ENCODE data around the gene SPINK5.

SPINK5 gene

DNA sequence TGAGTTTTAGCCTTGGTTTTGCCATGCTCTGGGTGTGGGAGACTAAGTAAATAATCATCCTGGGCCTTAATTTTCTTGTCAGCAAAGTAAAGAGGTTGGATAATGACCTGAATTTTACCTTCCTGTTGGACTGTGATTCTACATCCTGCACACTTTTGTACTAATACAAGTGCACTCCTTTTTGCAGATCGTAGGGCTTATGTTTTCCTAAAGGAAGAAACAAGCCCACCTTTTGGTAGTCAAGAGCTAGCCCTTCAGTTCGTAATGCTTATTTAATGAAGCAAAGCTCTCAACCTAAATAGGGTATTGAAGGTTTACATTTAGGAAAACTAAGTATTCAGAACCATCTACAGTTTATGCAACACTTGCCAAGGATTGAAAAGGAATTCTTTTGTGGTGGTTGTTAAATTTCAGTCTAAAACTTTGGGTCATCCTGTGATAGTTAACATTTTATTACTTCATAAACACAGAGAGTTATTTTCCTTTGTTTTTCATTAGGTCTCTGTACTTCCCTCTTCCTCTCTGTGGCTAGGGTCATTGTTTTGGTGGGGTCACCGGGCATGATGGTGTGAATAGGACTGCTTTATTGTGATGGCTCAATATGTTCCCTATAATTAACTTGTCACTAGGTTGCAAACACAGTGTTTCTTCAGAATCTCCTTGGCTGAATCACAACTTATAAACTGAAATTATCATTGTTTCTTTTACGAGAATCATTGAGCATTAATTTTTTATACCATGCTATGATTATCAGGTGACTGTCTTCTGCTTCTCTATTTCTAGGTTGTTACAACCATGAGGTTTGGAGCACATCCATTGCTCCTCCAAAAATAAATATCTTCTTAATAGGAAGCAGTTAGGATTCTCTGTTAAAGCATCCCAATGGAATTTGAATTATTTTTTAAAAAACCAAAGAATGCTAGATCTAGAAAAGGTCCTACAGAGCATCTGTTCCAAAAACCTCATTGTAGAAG, 28.5 kb downstream of the SPINK5 start:
- DNase-seq (ENCODE audit: low spot score) = no peak

DNA sequence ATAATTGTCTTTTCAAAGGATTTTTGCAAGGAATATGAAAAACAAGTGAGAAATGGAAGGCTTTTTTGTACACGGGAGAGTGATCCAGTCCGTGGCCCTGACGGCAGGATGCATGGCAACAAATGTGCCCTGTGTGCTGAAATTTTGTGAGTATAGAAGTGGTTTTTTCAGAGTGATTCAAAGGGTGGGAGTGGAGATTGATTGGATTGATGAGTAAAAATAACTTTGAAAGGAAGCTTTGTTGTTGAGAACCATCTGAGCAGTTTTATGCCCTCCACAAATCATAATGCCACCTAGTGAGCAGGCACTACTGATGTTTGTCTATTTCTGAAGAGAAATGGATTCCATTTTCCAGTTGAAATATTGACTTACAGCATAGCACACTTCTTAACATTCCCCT, 30.6 kb downstream of the SPINK5 start:
- no peak for DNase-seq (ENCODE audit: low spot score)

- DNase-seq (ENCODE audit: low spot score) = no peak
Observed at GRCh38 chr5:148104226-148104625, 40.4 kb downstream of the SPINK5 start.

- no peak for DNase-seq (ENCODE audit: low spot score)
Observed at GRCh38 chr5:148107608-148108007, 43.8 kb downstream of the SPINK5 start.

GRCh38 chr5:148113243-148113642, 49.5 kb downstream of the SPINK5 start:
- no peak for DNase-seq (ENCODE audit: low spot score)

DNA sequence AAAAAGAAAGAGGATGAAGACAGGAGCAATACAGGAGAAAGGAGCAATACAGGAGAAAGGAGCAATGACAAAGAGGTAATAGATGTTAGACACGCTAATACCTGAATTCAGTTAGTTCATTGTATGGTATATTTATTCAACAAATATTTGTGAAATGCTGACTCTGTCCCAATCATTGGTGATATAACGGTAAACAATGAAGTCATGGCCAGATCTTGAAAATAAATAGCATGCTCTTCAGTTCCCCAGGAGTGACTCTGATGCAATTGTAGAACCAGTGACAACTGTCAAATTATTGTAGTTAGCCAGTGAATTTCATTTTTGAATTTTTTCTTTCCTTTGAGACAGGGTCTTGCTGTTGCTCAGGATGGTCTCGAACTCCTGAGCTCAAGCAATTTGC, 56.5 kb downstream of the SPINK5 start:
- DNase-seq (ENCODE audit: low spot score) = no peak

- no peak for DNase-seq (ENCODE audit: low spot score)
Observed at GRCh38 chr5:148125641-148126040, 61.9 kb downstream of the SPINK5 start.

- DNase-seq (ENCODE audit: low spot score) = no peak
Observed at GRCh38 chr5:148135091-148136048, 71.6 kb downstream of the SPINK5 start.

DNA sequence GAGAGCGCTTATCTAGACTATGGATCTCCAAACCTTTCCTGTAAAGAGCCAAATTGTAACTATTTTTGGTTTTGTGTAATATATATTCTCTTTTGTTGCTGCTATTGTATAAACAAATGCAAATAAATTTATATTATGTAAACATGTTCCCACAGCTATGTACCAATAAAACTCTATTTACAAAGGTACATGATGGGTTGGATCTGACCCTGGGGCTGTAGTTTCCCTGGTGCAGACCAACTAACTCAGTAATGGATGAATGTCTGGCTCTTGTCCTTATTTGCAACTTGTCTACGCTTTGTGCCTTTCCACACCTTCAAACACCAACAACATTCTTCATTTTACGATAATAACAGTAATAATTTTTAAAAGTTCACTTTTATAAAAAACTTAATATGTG, 77.1 kb downstream of the SPINK5 start:
- DNase-seq (ENCODE audit: low spot score) = no peak

DNA sequence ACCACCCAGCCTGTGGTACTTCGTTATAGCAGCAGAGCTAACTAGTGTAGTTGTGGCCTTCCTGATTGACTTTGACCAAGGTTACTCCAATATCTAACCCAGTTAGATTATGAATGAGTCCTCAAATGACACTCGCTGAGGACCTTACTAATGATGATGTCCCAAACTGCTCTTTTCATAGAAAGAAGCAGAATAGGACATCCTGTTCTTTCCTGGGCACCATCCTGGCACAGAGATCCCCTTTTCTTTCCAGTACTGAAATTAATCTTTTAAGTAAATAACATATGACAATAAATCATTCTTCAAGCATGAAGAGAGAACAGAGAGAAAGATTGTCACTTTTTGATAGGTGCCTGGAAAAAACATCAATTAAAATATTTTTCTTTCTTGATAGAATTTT, 77.9 kb downstream of the SPINK5 start:
- DNase-seq (ENCODE audit: low spot score) = no peak

DNA sequence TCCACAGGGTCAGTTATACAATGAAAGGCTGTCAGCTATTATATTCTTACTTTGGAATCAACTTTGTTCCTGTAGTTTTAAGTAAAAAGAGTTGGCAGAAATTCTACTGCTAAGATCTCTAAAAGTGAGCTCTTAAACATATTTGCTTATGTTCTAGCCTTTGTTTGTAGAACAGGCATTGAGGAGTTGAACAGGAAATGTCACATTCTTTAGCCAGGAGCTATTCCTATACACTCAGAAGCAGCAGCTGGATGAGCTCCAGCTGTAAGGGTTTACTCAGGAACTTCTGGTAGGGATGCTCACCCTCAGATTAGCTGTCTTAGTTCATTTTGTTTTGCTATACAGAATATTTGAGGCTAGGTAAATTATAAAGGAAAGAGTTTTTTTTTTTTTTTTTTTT, 82.1 kb downstream of the SPINK5 start:
- DNase-seq (ENCODE audit: low spot score) = no peak

GRCh38 chr5:148146487-148146886, 82.7 kb downstream of the SPINK5 start:
- DNase-seq (ENCODE audit: low spot score) = no peak

DNA sequence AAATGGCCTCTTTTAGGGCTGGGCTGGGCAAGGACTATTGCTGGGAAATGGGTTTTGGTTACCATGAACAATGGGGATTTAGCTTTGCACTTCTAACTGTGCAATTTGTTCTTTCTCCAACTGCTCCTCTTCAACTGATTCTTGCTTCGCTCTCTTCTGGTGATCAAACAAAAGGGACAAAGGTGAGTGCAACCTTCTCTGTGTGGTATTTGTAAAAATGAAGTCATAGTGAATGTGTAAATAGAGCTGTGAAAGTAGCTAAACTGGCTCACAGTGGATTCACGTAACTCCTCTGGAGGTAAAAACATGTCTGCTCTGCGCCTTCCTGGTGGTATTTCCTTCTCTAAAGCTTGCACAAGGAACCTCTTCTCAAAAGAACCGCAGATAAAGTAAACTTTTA, 83.6 kb downstream of the SPINK5 start:
- no peak for DNase-seq (ENCODE audit: low spot score)

DNA sequence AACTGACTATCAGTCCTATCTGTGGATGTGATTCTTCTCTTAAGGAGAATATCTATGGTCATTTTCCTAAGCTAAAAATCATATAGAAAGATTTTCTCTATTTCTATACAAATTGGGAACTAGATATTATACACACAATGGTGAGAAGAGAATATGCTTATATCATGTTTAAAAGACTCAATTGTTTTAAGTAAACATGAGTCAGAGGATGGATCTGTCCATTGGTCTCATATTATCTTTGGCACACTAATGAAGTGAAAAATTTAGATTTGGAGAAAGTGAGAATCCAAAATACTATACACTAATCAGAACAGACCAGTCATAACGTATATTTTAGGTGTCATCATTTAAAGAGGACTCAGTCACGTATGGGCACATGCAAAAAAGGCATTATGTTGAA, 88.1 kb downstream of the SPINK5 start:
- DNase-seq (ENCODE audit: low spot score) = no peak

DNA sequence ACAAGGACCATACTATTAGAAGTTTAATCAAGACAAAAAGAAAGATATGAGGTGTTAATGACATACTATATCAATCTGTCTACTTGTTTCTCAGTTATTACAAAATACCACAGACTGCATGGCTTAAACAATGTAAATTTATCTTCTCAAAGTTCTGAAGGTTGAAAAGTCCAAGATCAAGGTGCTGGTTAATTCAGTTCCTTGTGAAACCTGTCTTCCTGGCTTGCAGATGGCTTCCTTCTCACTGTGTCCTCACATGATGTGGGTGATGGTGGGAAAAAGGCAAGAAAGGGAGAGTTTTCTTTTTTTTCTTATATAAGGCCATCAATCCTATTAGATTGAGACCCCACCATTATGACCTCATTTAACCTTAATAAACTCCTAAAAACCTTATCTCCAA, 89.0 kb downstream of the SPINK5 start:
- no peak for DNase-seq (ENCODE audit: low spot score)

GRCh38 chr5:148156609-148157008, 92.8 kb downstream of the SPINK5 start:
- DNase-seq (ENCODE audit: low spot score) = no peak

DNA sequence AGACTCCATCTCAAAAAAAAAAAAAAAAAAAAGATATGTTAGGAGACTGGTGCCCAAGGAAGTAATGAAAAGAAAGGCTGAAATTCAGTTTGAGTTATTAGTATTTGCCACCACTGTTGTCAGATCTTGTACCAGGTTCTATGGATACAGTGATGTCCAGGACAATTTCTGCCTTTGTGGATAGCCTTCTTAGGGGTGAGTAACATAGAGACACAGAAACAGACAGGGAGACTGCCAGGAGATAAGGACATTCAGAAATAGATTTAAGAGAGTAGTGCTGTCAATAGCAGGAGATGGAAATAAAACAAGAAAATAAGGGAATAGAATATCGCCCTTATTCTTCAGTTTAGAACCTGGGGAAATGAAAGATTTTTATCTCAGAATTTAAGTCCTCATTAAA, 98.3 kb downstream of the SPINK5 start:
- no peak for DNase-seq (ENCODE audit: low spot score)

GRCh38 chr5:148163345-148163744, 99.6 kb downstream of the SPINK5 start:
- DNase-seq (ENCODE audit: low spot score) = no peak

DNA sequence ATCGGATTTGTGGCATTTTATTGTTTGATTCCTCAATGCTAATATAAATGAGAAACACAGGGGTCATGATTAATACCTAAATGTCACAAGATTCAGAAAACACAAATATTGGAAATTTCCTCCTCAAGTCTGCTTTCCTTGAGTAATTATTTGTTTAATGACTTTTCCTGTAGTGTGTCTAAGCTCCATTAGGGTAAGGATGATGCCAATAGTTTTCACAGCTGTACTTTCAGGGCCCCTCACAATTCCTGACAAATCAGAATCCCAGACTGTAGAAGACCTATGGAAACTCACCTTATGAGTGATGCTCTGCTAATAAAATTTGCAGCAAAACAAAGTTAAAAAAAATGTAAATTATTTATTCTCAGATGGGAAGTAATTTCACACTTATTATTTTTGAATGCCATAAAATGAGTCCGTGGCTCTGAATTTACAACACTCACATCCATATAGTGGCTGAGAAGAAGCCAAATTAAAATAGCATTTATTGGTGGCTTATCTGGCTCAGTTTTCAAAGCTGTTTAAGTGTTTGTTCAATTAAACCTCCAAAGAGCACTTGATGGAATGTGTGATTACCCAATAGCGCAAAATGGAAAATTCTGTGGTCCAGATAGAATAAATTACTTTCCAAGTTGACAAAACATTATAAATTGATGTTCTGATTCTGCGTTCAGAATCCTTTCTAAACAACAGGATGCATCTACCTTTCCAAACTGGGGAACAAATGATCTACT, 102.9 kb downstream of the SPINK5 start:
- DNase-seq (ENCODE audit: low spot score) = no peak

GRCh38 chr5:148168246-148168645, 104.5 kb downstream of the SPINK5 start, which contains the start of gene SPINK14:
Gene SPINK14, plus strand, starts transcription at chr5:148168546. Its CDS starts 1,187 bp downstream, at chr5:148169733.
- no peak for DNase-seq (ENCODE audit: low spot score)

GRCh38 chr5:148172377-148172776, 108.6 kb downstream of the SPINK5 start:
- DNase-seq (ENCODE audit: low spot score) = no peak

DNA sequence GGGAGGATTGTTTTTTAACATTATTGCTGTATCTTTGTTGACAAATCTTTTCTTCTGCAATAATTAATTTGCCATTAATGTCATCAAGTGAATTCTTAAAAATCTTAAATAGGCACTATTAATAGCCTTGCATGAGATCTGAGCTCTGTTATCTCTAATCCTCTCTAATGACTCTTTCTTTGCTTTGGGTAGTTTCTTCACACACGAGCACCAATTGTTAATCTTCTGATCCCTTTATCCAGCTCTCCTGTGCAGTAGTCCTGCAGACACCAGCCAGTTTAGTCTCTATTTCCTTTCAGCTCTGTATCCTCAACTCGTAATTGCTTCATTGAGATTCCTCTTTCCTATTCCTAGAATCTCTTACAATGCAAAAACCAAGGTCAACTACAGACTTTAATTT, 112.7 kb downstream of the SPINK5 start:
- DNase-seq (ENCODE audit: low spot score) = no peak

Measured in CD4-positive, alpha-beta T cell treated with Interleukin-15 for 4 hours (primary cell).